OCI-LY7 (cell line): Measurements from ENCODE around the gene ANKS1B. TPM values are rescaled to one million over a fixed set of nuclear protein-coding genes. Genes with fewer than 3 reads are reported as not detected.
"Not testable (repeated sequence)": the region's sequence is repeated elsewhere in the genome, so short reads cannot be mapped to it uniquely, and the experiment has no call there.

Experiments used
- BruUV-seq: library from RNA; stranded (reverse); fragments of 400-500 nt; replicated peaks from 2 replicates; lab custom pipeline; 2021; lab: Mats Ljungman, UMichigan
- CTCF ChIA-PET: fragments of 300-600 bp; sonication (Branson Sonifier 250); formaldehyde crosslinking; loops from one replicate; lab custom pipeline; 2022; ENCODE audit warnings: antibody characterized with exemption; ENCODE audit not compliant: unreplicated experiment; lab: Charles Lee
- POLR2A ChIA-PET: fragments of 300-600 bp; sonication (Branson Sonifier 250); formaldehyde crosslinking; loops from one replicate; lab custom pipeline; 2022; ENCODE audit warnings: antibody characterized with exemption; lab: Charles Lee
- DNase-seq: peaks from one replicate; pipeline ENCODE4 v3.0.0-alpha.2; 2015; ENCODE audit warnings: low spot score
- H2AFZ ChIP-seq: fragments of 200-600 bp; sonication (generic), shearing (Covaris generic); 2 replicates; pipeline ENCODE4 v1.6.1; 2014; ENCODE audit warnings: mild to moderate bottlenecking, antibody characterized with exemption, low read length, moderate library complexity
- H3K27ac ChIP-seq: fragments of 200-600 bp; sonication (generic); 2 replicates; pipeline ENCODE4 v1.5.1; 2014; ENCODE audit warnings: mixed run types, low read depth, mild to moderate bottlenecking, moderate library complexity, low read length, inconsistent platforms; ENCODE audit not compliant: poor library complexity, severe bottlenecking
- H3K36me3 ChIP-seq: fragments of 200-600 bp; sonication (generic); 2 replicates; pipeline ENCODE4 v1.6.1; 2014; ENCODE audit warnings: mild to moderate bottlenecking, antibody characterized with exemption, low read length, moderate library complexity, mixed read lengths; ENCODE audit not compliant: insufficient read depth
- H3K4me1 ChIP-seq: fragments of 200-600 bp; sonication (generic); 2 replicates; pipeline ENCODE4 v1.5.1; 2014; ENCODE audit warnings: mild to moderate bottlenecking, low read length; ENCODE audit not compliant: insufficient read depth, poor library complexity, severe bottlenecking
- H3K4me2 ChIP-seq: fragments of 200-600 bp; sonication (generic); 2 replicates; pipeline ENCODE4 v1.6.1; 2014; ENCODE audit warnings: mild to moderate bottlenecking, low read length
- H3K4me3 ChIP-seq: fragments of 200-600 bp; sonication (generic); 2 replicates; pipeline ENCODE4 v1.5.1; 2014; ENCODE audit warnings: mild to moderate bottlenecking, low read depth, low read length; ENCODE audit not compliant: poor library complexity, severe bottlenecking
- H3K79me2 ChIP-seq: fragments of 200-600 bp; sonication (generic); 2 replicates; pipeline ENCODE4 v1.6.1; 2016; ENCODE audit warnings: low read depth, mild to moderate bottlenecking, low read length, moderate library complexity, mixed read lengths; ENCODE audit not compliant: insufficient read depth
- H3K9me2 ChIP-seq: fragments of 200-600 bp; sonication (generic); 2 replicates; pipeline ENCODE4 v1.6.1; 2016; ENCODE audit warnings: mild to moderate bottlenecking, low read length, mixed read lengths; ENCODE audit not compliant: insufficient read depth
- H3K9me3 ChIP-seq: fragments of 200-600 bp; sonication (generic); 2 replicates; pipeline ENCODE4 v1.6.1; 2014; ENCODE audit warnings: mild to moderate bottlenecking, mixed run types, low read length, mixed read lengths
- H4K20me1 ChIP-seq: fragments of 200-600 bp; sonication (generic); 2 replicates; pipeline ENCODE4 v1.6.1; 2014; ENCODE audit warnings: mild to moderate bottlenecking, antibody characterized with exemption, low read length, moderate library complexity, mixed read lengths; ENCODE audit not compliant: insufficient read depth
- EZH2phosphoT487 ChIP-seq: fragments of 200-600 bp; sonication (generic); IDR thresholded peaks from 2 replicates; pipeline ENCODE4 v1.6.1; 2018; ENCODE audit warnings: low read depth, borderline replicate concordance, mild to moderate bottlenecking, mixed run types, antibody characterized with exemption, low read length, moderate library complexity, mixed read lengths
- intact Hi-C: fragments of 100-400 bp; cut with micrococcal nuclease; formaldehyde crosslinking; loops from one replicate; pipeline ENCODE4 v1.10.0; 2022; ENCODE audit not compliant: unreplicated experiment
- total RNA-seq, 2 experiments: library from RNA; depleted of rRNA in 1 of 2; stranded (reverse); fragments of >200 nt in 1 of 2; shearing (Covaris generic) in 1 of 2; gene quantifications; 2 replicates each; pipeline ENCODE4 v1.2.3, GENCODE V29; 2014 to 2022
- TF ChIP-seq, protein P1 (sequence below): fragments of 200-600 bp; sonication (generic); conservative IDR thresholded peaks from 2 replicates; pipeline ENCODE4 v1.5.1; 2014; ENCODE audit warnings: mild to moderate bottlenecking, antibody characterized with exemption, low read length, moderate library complexity, mixed read lengths

Gene ANKS1B
- total RNA-seq, 2 experiments from 2014 or later: 2.9 to 6.0 TPM

DNA sequence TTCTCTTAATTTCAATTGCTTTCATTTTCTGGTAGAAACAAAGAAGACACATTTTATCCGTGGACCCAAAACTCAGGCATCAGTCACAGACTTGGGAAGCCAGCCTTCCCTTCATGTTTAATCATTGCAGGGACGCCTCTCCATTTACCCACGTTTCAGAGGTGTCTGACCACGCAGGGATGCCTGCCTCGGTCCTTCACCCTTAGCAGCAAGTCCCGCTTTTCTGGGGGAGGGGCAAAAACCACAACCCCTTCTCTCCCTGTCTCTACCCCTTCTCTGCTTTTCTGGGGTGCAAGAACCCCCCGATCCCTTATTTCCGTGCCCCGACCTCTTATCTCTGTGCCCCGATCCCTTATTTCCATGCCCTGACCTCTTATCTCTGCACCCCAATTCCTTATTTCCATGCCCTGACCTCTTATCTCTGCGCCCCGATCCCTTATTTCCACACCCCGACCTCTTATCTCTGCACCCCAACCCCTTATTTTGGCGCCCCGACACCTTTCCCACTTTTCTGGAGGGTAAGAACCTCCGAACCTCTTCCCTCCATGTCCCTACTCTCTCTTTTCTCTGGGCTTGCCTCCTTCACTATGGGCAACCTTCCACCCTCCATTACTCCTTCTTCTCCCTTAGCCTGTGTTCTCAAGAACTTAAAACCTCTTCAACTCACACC is 268.8 kb downstream of the ANKS1B start:
- H2AFZ ChIP-seq, H3K79me2 ChIP-seq, H3K4me3 ChIP-seq, H4K20me1 ChIP-seq, CTCF ChIA-PET, H3K36me3 ChIP-seq, H3K27ac ChIP-seq, H3K9me2 ChIP-seq, intact Hi-C loops, H3K4me1 ChIP-seq, H3K9me3 ChIP-seq, DNase-seq, H3K4me2 ChIP-seq, BruUV-seq: not testable (repeated sequence)
- POLR2A ChIA-PET: interaction anchor here (0.6 kb wide), 1 partner anchor 695 kb away, joined by 4 read pairs; no protein-coding TSS in a partner anchor

DNA sequence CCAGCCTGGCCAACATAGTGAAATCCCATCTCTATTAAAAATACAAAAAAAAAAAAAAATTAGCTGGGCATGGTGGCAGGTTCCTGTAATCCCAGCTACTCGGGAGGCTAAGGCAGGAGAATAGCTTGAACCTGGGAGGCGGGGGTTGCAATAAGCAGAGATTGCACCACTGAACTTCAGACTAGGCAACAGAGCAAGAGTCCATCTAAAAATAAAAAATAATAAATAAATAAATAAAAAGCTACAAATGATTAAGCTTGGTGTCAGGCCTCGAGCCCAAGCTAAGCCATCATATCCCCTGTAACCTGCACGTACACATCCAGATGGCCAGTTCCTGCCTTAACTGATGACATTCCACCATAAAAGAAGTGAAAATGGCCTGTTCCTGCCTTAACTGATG is 269.8 kb downstream of the ANKS1B start:
- CTCF ChIA-PET, H3K27ac ChIP-seq, DNase-seq, H3K9me3 ChIP-seq, H3K9me2 ChIP-seq, H4K20me1 ChIP-seq, H2AFZ ChIP-seq, H3K79me2 ChIP-seq, intact Hi-C loops, H3K4me3 ChIP-seq, H3K4me2 ChIP-seq, BruUV-seq, H3K4me1 ChIP-seq, H3K36me3 ChIP-seq: not testable (repeated sequence)
- POLR2A ChIA-PET: interaction anchor here (0.6 to 1.1 kb wide), 3 partner anchors 18 to 358 kb away, joined by 3 to 4 read pairs (median 3); no protein-coding TSS in a partner anchor

DNA sequence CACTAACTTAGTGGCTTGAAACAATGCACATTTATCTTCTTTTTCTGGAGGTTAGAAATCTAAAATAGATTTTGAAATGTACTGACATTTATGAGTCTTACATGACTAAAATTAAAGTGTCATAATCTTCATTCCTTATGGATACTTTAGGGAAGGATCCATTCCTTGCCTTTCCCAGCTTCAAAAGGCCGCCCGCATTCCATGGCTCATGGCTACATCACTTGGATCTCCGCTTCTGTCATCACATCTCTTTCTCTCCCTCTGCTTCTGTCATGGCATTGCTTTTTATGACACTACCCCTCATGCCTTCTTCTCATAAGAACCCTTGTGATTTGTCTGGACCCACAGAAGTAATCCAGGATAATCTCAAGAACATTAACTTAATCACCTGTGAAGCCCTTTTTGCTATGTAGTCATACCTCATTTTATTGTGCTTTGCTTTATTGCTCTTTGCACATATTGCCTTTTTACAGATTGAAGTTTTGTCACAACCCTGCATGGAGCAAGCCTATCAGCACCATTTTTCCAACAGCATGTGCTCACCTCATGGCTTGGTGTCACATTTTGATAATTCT is 270.7 kb downstream of the ANKS1B start:
- no peaks in the 10 kb centered on the region for H3K9me3 ChIP-seq
- H3K27ac ChIP-seq: no peak overlapping the region
- TF ChIP-seq EZH2phosphoT487: no peak
- TF ChIP-seq, protein P1, sequence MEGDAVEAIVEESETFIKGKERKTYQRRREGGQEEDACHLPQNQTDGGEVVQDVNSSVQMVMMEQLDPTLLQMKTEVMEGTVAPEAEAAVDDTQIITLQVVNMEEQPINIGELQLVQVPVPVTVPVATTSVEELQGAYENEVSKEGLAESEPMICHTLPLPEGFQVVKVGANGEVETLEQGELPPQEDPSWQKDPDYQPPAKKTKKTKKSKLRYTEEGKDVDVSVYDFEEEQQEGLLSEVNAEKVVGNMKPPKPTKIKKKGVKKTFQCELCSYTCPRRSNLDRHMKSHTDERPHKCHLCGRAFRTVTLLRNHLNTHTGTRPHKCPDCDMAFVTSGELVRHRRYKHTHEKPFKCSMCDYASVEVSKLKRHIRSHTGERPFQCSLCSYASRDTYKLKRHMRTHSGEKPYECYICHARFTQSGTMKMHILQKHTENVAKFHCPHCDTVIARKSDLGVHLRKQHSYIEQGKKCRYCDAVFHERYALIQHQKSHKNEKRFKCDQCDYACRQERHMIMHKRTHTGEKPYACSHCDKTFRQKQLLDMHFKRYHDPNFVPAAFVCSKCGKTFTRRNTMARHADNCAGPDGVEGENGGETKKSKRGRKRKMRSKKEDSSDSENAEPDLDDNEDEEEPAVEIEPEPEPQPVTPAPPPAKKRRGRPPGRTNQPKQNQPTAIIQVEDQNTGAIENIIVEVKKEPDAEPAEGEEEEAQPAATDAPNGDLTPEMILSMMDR: no peak
- H4K20me1 ChIP-seq: no peaks in the 10 kb centered on the region
- ChIA-PET POLR2A (interaction anchor here (0.7 to 1.0 kb wide), 3 partner anchors 14 to 677 kb away, joined by 3 read pairs; no protein-coding TSS in a partner anchor), CTCF (no interaction called here)
- no peak overlapping the region for H3K4me3 ChIP-seq
- BruUV-seq: no TSS peak
- DNase-seq: no peak
- no peak overlapping the region for H3K4me2 ChIP-seq
- no peaks in the 10 kb centered on the region for H3K9me2 ChIP-seq
- intact Hi-C loops: no loop called here
- no peak overlapping the region for H2AFZ ChIP-seq
- no peaks in the 10 kb centered on the region for H3K36me3 ChIP-seq
- H3K4me1 ChIP-seq: no peaks in the 10 kb centered on the region
- no peaks in the 10 kb centered on the region for H3K79me2 ChIP-seq
